Ovary (tissue), 9 donors: ENCODE data around the gene NEURL2. TPM values are rescaled to one million over a fixed set of nuclear protein-coding genes. Genes with fewer than 3 reads are reported as not detected.

Experiments used
- DNase-seq, 5 donors: peaks; one replicate each; pipeline ENCODE4 v3.0.0-alpha.2; 2019 to 2020
- H3K27ac ChIP-seq, 2 donors: fragments of 200-600 bp; one replicate each; pipeline versions ENCODE4 v1.5.1 to v1.8.0; 2019 to 2022
- H3K27me3 ChIP-seq: fragments of 200-600 bp; one replicate; pipeline ENCODE4 v1.8.0; 2022
- H3K36me3 ChIP-seq: fragments of 200-600 bp; sonication (generic); one replicate; pipeline ENCODE4 v1.5.1; 2019
- H3K4me1 ChIP-seq: one replicate; pipeline ENCODE4 v1.8.1; 2013; ENCODE audit warnings: mild to moderate bottlenecking, moderate library complexity; ENCODE audit not compliant: insufficient read depth
- H3K4me3 ChIP-seq: fragments of 200-600 bp; sonication (generic); one replicate; pipeline ENCODE4 v1.5.1; 2017
- H3K9me3 ChIP-seq, 2 donors: fragments of 200-600 bp in 1 of 2; sonication (generic) in 1 of 2; one replicate each; pipeline versions ENCODE4 v1.5.1 to v1.8.1; 2013 to 2019; ENCODE audit warnings: mild to moderate bottlenecking in 1 of 2, moderate library complexity in 1 of 2
- CTCF ChIP-seq, 3 donors: fragments of 450-650 bp in 2 of 3; fragments of 200-600 bp in 1 of 3; IDR thresholded peaks; one replicate each; pipeline versions ENCODE4 v1.5.1 to v1.8.0; 2016 to 2022; ENCODE audit warnings: antibody characterized with exemption in 3 of 3, mild to moderate bottlenecking in 1 of 3
- EP300 ChIP-seq: sonication (generic); formaldehyde crosslinking; IDR thresholded peaks from one replicate; pipeline ENCODE4 v1.6.1; 2017; ENCODE audit warnings: antibody characterized with exemption
- POLR2A ChIP-seq: fragments of 450-650 bp; IDR thresholded peaks from one replicate; pipeline ENCODE4 v1.6.1; 2017; ENCODE audit warnings: antibody characterized with exemption, mild to moderate bottlenecking, moderate library complexity
- WGBS, 3 donors: extraction: QIAGEN DNeasy Blood & Tissue Kit in 1 of 3; methylation state at CpG; one replicate each; pipeline versions ENCODE4 v1.1.5 to v1.1.7; 2013 to 2017; 5-methylcytosine and 5-hydroxymethylcytosine counted together
- intact Hi-C, 4 donors: fragments of 100-400 bp; cut with DNase I; formaldehyde crosslinking; loops; one replicate each; pipeline versions ENCODE4 v1.11.0 to v1.15.1; 2022 to 2023
- polyA plus RNA-seq, 2 donors: library from polyadenylated mRNA; stranded (reverse); fragments of 200-250 nt in 1 of 2; fragments of 350-450 nt in 1 of 2; fragmentation: Illumina TruSeq in 1 of 2; extraction: RNeasy Lipid Tissue Mini Kit (QIAGEN cat#74804) in 1 of 2; gene quantifications; one replicate each; pipeline ENCODE4 v1.2.3, GENCODE V29; 2013 to 2014
- total RNA-seq, 7 donors: library from RNA; depleted of rRNA in 2 of 7; stranded (reverse); fragments of >200 nt in 2 of 7; fragmentation: NEBNext Ultra II Directional in 3 of 7; extraction: Animal tissue kit (Norgen Biotek cat#: 25700) in 3 of 7; gene quantifications; one replicate each; pipeline versions ENCODE4 v1.1.0 to v1.2.4, GENCODE V29; 2016 to 2023
- donor health status: DM: no; HTN: no; CAD: no; lungs with moderate emphysema.
- donor health status: DM: no; HTN: no; CAD: no.
- donor health status: Bipolar disorder and iron deficiency.
- donor health status: DM: yes; HTN: yes; CAD: no.
- donor health status: DM: no; HTN: no; CAD: no.
- donor health status: DM: yes; HTN: yes; CAD: no.

Gene NEURL2
- total and polyA plus RNA-seq, 9 donors, result 1.5 to 28.7 (median 12.3) TPM

GRCh38 chr20:45910670-45911485 is 19.9 kb upstream of the NEURL2 start:
- WGBS, 3 donors, result 1 to 2% (median 1%) methylated on average over 31 to 43 of the region's 43 CpGs
- TF ChIP-seq EP300 (peak; percentile 41), CTCF (IDR thresholded peaks at IDR 0.05) (peak in 1 of 3 donors; percentile 28), POLR2A (peak; percentile 86)
- Histone ChIP-seq H3K36me3 (no peaks in the 10 kb centered on the region), H3K4me1 (peaks cover 7% of the 10 kb centered on the region), H3K27ac (peak overlapping the region; percentile 72 to 87), H3K4me3 (peak overlapping the region; percentile 62), H3K27me3 (no peaks in the 10 kb centered on the region), H3K9me3 (no peaks in the 10 kb centered on the region)
- peak; percentile 99 to 100 (median 100) for DNase-seq
- intact Hi-C loops, result no loop called here

GRCh38 chr20:45909817-45910669 is 19.0 kb upstream of the NEURL2 start:
- intact Hi-C loops, result no loop called here
- peak in 4 of 5 donors; percentile 15 to 63 (median 58) for DNase-seq
- WGBS, 3 donors, result 68 to 76% (median 71%) methylated on average over 22 of the region's 22 CpGs
- H3K9me3 ChIP-seq, result no peaks in the 10 kb centered on the region
- no peaks in the 10 kb centered on the region for H3K36me3 ChIP-seq
- TF ChIP-seq CTCF (IDR thresholded peaks at IDR 0.05), result no peak
- no peak for TF ChIP-seq EP300
- no peak for TF ChIP-seq POLR2A
- H3K4me3 ChIP-seq, result peak overlapping the region; percentile 8
- peak overlapping the region; percentile 1 to 31 for H3K27ac ChIP-seq
- H3K4me1 ChIP-seq, result peaks cover 7% of the 10 kb centered on the region
- no peaks in the 10 kb centered on the region for H3K27me3 ChIP-seq

GRCh38 chr20:45909336-45909808 is 18.4 kb upstream of the NEURL2 start:
- Histone ChIP-seq H3K27me3 (no peaks in the 10 kb centered on the region), H3K27ac (no peak overlapping the region), H3K9me3 (no peaks in the 10 kb centered on the region), H3K4me1 (peaks cover 7% of the 10 kb centered on the region), H3K36me3 (no peaks in the 10 kb centered on the region), H3K4me3 (no peak overlapping the region)
- WGBS, 3 donors, result 82 to 86% (median 85%) methylated on average over 12 of the region's 12 CpGs
- peak in 2 of 5 donors; percentile 18 to 50 for DNase-seq
- TF ChIP-seq CTCF (IDR thresholded peaks at IDR 0.05) (no peak), POLR2A (no peak), EP300 (no peak)
- intact Hi-C loops, result no loop called here

GRCh38 chr20:45908084-45908483 is 17.1 kb upstream of the NEURL2 start:
- TF ChIP-seq EP300 (no peak), CTCF (IDR thresholded peaks at IDR 0.05) (no peak), POLR2A (no peak)
- H3K4me3 ChIP-seq, result no peak overlapping the region
- no peak overlapping the region for H3K27ac ChIP-seq
- DNase-seq, result no peak
- no peaks in the 10 kb centered on the region for H3K36me3 ChIP-seq
- intact Hi-C loops, result no loop called here
- 89 to 93% (median 89%) methylated on average over 2 of the region's 2 CpGs for WGBS, 3 donors
- H3K4me1 ChIP-seq, result peaks cover 7% of the 10 kb centered on the region
- H3K27me3 ChIP-seq, result no peaks in the 10 kb centered on the region
- no peaks in the 10 kb centered on the region for H3K9me3 ChIP-seq
